ENCODE data around the gene OPN1MW3.
"Not testable (repeated sequence)": the region's sequence is repeated elsewhere in the genome, so short reads cannot be mapped to it uniquely, and the experiment has no call there.

OPN1MW3 gene

DNA sequence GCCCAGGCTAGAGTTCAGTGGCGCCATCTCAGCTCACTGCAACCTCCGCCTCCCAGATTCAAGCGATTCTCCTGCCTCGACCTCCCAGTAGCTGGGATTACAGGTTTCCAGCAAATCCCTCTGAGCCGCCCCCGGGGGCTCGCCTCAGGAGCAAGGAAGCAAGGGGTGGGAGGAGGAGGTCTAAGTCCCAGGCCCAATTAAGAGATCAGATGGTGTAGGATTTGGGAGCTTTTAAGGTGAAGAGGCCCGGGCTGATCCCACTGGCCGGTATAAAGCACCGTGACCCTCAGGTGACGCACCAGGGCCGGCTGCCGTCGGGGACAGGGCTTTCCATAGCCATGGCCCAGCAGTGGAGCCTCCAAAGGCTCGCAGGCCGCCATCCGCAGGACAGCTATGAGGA is at the start of gene OPN1MW3:
Gene OPN1MW3 (plus strand): TSS at position 301 of the 400 bp plus-strand sequence. CDS start 38 bp downstream, at position 339.
- not testable (repeated sequence) for DNase-seq

DNA sequence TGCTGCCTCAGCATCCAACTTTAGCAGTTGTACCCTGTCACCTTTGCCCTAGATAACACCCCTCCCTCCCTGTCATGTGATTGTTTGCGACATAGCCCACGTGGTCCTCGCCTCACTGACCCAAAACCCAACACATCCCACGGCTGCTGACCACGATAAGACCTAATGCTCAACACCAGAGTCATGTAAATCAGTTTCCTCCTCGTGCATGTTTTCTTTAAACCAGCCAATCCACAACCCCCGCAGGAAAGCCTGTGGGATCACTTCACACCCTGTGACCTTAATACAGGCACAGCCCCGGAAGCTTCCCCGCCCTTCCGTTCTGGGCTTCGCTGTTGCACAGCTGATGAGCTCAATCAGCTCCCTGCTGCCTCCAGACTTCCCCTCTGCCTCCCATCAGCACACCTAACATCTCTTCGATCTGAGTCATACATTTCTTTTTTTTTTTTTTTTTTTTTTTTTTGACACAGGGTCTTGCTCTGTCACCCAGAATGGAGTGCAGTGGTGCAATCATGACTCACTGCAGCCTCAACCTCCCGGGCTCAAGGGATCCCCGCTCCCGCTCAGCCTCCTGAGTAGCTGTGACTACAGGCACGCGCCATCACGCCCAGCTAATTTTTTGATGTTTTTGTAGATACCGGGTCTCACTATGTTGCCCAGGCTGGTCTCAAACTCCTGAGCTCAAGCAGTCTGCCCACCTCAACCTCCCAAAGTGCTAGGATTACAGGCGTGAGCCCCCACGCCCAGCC is 47.5 kb upstream of the OPN1MW3 start:
- not testable (repeated sequence) for DNase-seq

DNA sequence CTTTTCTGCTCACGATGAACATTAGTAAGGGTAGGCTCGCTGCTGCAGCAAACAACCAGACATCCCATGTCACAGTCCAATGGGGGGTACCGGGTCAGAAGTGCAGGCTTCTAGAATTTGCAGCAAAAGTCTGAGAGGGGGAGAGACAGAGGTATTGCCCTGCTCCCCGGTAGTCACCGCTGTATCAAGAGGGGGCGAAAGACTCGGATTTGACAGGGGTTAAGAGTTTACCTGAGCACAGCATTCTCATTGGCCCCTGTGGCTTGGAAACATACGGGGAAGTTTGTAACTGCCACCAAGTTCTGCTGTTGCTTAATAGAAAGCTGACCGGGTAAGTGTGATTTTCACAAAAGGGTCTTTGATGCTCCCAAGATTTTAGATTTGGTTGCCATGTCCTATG is 46.3 kb upstream of the OPN1MW3 start:
- DNase-seq = not testable (repeated sequence)

DNA sequence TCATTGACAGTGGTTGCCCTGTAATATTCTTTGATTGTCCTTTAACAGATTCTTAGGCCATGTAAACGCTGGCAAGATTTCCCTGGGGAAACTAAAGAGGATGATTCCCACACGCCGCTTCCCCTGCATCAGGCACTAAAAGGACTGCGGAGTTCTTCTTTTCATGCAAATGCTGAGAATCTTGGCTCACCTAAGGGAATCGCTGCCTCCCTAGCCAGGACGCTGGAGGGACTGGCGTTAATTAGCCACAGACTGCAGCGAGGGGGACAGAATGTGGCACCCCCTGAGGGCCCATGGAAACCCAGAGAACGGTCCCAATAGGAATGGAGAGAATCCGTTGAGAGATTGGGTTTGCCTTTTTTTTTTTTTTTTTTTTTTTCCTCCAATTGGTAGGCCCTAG is 45.9 kb upstream of the OPN1MW3 start:
- DNase-seq = not testable (repeated sequence)

DNA sequence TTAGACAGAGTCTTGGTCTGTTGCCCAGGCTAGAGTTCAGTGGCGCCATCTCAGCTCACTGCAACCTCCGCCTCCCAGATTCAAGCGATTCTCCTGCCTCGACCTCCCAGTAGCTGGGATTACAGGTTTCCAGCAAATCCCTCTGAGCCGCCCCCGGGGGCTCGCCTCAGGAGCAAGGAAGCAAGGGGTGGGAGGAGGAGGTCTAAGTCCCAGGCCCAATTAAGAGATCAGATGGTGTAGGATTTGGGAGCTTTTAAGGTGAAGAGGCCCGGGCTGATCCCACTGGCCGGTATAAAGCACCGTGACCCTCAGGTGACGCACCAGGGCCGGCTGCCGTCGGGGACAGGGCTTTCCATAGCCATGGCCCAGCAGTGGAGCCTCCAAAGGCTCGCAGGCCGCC is 37.9 kb upstream of the OPN1MW3 start, which contains the start of gene OPN1MW2:
Gene OPN1MW2 (plus strand): TSS at position 301 of the 400 bp plus-strand sequence. CDS start 60 bp downstream, at position 361.
- DNase-seq = not testable (repeated sequence)

DNA sequence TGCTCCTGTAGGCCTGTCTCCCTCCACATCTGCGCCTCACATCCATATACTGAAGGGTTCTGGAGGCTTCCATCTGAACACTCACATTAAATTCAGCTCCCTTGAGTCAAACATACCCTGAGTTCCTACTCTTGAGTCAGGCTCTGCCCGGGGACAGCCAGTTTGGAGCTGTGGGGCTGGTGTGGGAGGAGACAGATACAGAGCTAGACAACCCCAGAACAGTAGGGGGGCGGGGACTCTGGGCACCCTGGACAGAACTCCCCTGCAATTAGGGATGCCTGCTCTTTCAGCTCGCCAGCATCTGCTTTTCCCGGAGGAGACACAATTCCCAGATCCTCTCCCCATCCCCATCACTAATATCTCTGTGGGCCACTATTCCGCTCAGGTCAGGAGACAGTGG is 32.1 kb upstream of the OPN1MW3 start:
- DNase-seq = not testable (repeated sequence)

DNA sequence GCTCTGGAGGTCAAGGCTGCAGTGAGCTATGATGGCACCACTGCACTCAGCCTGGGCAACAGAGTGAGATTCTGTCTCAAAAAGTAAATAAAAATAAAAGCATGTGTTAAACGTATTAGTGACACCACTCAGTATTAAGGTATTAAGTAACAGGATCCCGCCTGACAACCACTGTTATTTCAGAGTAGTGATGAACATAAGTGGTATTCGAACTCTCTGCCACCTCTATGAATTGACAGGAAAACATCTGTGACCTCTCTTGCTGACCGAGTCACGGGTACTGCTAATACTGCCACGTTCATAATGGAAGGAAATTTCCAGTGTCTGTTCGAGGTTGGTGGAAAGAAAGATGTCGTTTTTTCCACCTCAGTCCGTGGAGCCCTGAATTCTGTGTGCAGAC is 30.7 kb upstream of the OPN1MW3 start:
- DNase-seq = not testable (repeated sequence)

DNA sequence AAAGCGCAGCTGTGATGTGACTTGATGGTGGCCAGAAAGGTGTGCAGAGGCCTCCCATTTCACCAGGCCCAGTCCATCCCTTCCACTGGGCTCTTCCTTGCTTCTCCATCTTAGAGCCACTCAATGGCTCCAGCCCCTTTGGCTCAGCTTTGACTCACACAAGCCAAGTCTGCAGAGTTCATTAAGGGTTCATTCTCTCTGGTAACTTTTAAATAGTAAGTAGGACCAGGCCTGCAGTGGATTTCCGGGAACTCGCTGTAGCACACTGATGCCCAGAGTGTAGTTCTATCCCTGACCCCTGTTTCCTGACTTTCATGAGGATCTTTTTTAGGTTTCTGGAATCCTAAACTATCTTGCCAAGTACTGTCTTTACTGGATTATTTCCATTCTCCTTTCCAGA is 25.9 kb upstream of the OPN1MW3 start:
- not testable (repeated sequence) for DNase-seq

DNA sequence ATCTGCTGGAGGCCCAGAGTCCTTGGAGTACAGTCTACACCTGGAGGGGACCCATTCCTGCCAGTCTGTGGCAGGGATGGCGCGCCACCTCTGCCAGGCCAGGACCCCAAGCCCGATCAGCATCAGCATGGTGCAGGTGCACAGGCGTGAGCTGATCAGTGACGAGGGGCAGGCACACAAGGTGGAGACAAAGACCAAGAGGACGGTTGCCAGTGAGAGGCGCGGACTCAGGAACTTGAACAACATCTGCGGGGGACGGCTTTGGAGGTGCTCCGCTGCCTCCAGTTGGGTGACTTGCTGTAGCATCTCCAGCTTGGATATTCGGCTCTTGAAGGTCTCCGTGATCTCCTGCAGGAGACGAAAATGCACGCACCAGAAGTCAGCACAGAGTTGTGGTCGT is 23.8 kb upstream of the OPN1MW3 start:
- DNase-seq = not testable (repeated sequence)

DNA sequence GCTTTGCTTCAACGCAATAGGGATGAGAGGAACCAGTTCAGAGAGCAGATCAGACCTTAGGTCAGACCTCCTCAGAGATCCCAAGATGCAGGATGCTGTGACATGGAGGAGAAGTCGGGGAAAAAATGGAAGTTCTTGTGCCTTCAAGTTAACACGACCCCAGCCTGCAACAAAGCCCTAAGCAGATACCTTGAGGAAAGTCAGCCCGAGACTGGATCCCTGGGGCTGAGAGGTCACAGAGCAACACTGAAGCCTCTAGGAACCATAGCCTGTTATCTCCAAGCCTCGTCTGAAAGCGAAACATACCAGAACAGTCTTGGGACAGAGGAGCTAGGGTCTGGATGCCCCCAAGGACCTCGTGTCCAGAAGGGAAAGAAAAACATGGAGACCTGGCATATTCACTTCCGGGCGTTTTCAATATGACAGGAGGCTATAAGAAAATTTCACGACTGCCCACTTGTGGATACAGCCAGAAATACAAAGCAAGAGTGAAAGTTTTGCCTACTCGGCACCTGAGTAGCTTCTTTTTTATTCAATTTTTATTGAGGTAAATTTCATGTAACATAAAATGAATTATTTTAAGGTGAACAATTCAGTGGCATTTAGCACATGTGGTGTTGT is 18.3 kb upstream of the OPN1MW3 start:
- not testable (repeated sequence) for DNase-seq

DNA sequence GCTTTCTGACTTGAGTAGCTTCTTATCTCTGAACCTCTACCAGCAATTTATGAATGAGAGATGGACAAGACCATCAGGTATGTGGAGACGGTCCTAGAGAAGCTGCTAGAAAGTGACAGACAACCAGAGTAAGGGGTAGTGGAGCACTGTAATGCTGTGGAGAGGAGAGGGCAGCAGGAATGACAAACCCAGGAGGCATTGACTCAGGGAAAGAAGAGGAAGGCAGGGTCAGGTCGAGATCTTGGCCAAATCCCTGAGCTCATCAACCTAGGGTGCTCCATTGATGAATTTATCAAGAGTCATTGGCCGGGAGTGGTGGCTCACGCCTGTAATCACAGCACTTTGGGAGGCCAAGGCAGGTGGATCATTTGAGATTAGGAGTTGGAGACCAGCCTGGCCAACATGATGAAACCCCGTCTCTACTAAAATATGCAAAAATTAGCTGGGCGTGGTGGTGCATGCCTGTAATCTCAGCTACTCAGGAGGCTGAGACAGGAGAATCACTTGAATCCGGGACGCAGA is 17.3 kb upstream of the OPN1MW3 start:
- DNase-seq = not testable (repeated sequence)

DNA sequence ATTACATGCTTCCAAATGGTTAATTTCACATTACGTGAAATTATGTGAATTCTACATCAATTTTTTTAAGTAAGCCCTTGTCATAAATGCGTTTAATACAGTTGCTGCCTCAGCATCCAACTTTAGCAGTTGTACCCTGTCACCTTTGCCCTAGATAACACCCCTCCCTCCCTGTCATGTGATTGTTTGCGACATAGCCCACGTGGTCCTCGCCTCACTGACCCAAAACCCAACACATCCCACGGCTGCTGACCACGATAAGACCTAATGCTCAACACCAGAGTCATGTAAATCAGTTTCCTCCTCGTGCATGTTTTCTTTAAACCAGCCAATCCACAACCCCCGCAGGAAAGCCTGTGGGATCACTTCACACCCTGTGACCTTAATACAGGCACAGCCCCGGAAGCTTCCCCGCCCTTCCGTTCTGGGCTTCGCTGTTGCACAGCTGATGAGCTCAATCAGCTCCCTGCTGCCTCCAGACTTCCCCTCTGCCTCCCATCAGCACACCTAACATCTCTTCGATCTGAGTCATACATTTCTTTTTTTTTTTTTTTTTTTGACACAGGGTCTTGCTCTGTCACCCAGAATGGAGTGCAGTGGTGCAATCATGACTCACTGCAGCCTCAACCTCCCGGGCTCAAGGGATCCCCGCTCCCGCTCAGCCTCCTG is 9.9 kb upstream of the OPN1MW3 start:
- DNase-seq = not testable (repeated sequence)

DNA sequence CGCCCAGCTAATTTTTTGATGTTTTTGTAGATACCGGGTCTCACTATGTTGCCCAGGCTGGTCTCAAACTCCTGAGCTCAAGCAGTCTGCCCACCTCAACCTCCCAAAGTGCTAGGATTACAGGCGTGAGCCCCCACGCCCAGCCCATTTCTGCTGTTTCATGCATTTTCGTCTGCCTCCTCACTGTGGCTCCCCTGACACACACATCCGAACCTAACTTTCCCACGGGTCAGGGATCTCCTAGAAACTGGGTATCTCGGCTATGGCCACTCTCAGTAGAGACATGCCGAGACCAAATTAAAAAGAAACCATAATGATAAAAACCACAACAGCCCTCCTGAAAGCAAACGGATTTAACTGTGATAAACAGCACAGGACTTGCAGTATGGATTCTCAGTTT is 9.3 kb upstream of the OPN1MW3 start:
- DNase-seq = not testable (repeated sequence)

DNA sequence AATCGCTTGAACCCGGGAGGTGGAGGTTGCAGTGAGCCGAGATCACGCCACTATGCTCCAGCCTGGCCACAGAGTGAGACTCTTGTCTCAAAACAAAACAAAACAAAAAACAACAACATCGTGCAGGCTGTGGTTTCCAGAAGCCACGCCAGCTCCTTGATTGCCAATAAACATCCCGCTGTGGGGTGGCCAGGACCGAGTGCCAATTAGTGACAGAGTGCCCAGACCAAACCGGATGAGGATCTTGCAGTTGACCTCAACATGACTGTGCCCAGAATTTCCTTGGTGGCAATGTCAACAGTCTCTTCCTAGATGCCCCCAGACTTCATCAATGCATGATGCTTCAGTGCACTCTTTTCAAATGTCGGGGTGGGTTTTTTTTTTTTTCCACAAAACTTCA is 1.3 kb downstream of the OPN1MW3 start:
- DNase-seq = not testable (repeated sequence)

DNA sequence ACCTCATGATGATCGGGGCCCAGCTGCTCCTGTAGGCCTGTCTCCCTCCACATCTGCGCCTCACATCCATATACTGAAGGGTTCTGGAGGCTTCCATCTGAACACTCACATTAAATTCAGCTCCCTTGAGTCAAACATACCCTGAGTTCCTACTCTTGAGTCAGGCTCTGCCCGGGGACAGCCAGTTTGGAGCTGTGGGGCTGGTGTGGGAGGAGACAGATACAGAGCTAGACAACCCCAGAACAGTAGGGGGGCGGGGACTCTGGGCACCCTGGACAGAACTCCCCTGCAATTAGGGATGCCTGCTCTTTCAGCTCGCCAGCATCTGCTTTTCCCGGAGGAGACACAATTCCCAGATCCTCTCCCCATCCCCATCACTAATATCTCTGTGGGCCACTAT is 5.7 kb downstream of the OPN1MW3 start:
- DNase-seq = not testable (repeated sequence)

DNA sequence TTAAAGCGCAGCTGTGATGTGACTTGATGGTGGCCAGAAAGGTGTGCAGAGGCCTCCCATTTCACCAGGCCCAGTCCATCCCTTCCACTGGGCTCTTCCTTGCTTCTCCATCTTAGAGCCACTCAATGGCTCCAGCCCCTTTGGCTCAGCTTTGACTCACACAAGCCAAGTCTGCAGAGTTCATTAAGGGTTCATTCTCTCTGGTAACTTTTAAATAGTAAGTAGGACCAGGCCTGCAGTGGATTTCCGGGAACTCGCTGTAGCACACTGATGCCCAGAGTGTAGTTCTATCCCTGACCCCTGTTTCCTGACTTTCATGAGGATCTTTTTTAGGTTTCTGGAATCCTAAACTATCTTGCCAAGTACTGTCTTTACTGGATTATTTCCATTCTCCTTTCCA is 11.9 kb downstream of the OPN1MW3 start:
- DNase-seq = not testable (repeated sequence)

DNA sequence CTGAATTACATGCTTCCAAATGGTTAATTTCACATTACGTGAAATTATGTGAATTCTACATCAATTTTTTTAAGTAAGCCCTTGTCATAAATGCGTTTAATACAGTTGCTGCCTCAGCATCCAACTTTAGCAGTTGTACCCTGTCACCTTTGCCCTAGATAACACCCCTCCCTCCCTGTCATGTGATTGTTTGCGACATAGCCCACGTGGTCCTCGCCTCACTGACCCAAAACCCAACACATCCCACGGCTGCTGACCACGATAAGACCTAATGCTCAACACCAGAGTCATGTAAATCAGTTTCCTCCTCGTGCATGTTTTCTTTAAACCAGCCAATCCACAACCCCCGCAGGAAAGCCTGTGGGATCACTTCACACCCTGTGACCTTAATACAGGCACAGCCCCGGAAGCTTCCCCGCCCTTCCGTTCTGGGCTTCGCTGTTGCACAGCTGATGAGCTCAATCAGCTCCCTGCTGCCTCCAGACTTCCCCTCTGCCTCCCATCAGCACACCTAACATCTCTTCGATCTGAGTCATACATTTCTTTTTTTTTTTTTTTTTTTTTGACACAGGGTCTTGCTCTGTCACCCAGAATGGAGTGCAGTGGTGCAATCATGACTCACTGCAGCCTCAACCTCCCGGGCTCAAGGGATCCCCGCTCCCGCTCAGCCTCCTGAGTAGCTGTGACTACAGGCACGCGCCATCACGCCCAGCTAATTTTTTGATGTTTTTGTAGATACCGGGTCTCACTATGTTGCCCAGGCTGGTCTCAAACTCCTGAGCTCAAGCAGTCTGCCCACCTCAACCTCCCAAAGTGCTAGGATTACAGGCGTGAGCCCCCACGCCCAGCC is 27.3 kb downstream of the OPN1MW3 start:
- not testable (repeated sequence) for DNase-seq

DNA sequence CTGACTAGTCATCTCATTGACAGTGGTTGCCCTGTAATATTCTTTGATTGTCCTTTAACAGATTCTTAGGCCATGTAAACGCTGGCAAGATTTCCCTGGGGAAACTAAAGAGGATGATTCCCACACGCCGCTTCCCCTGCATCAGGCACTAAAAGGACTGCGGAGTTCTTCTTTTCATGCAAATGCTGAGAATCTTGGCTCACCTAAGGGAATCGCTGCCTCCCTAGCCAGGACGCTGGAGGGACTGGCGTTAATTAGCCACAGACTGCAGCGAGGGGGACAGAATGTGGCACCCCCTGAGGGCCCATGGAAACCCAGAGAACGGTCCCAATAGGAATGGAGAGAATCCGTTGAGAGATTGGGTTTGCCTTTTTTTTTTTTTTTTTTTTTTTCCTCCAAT is 29.0 kb downstream of the OPN1MW3 start:
- not testable (repeated sequence) for DNase-seq

DNA sequence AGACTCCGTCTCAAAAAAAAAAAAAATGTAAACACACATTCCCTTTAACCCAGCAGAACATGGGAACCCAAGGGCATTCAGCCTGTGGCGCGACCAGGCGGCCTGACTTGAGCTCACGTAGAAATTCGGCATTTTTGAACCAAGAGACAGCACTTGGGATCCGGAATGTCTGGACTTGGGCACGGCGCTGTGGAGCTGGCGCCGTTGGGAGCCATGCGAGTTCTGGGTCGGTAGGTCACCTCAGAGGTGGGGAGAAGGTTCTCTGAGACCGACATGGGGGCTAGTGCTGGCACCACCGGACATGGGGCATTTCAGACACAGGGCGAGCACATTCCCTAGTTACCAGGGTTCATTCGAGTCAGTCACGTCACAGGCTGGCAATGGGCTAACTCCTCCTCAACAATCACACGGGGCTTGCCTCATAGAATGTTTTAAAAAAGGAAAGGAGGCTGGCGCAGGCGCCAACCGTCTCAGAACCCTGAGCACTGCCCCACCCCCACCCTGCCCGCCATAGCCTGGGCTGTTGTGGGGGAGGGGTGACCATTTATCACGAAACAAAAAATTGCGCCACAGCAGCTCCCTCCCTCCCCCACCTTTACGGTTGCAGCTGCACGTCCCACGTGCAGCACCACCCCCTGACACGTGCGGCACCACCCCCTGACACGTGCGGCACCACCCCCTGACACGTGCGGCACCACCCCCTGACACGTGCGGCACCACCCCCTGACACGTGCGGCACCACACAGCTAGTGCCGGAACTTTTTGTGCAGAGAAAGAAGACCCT is 37.6 kb downstream of the OPN1MW3 start, which contains the start of gene TEX28:
Gene TEX28 (minus strand): TSS at position 334 of the 784 bp plus-strand sequence. CDS start 3,007 bp downstream, outside the sequence.
- no peak for DNase-seq

DNA sequence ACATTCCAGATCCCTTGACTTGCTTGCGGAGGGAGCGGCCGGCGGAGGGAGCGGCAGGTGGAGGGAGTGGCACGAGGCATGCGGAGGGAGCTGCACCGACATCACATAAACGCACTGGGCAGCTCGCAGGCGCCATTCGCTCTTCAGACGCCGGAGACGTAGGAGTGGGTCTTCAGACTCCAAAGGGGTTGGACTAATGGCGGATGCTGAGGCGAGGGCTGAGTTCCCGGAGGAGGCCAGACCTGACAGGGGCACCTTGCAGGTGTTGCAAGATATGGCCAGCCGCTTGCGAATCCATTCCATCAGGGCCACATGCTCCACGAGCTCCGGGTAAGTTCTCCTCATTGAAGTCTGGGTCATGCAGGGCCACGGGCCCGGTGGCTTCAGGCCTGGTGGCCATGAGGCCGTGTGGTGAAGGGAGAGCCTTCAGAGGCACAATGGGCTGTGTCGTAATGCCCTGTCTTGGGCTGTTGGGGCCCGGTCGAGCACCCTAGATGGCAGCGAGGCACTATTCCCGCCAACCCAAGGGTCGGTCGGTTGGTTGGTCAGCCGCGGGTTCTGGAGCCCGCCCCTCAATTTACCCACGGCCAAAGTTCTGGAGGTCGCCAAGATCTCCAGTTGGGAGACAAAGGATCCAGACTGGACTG is 38.4 kb downstream of the OPN1MW3 start, which contains the start of gene TKTL1:
Gene TKTL1 (plus strand): TSS at position 132 of the 647 bp plus-strand sequence. CDS start 65 bp downstream, at position 197.
- no peak for DNase-seq

DNA sequence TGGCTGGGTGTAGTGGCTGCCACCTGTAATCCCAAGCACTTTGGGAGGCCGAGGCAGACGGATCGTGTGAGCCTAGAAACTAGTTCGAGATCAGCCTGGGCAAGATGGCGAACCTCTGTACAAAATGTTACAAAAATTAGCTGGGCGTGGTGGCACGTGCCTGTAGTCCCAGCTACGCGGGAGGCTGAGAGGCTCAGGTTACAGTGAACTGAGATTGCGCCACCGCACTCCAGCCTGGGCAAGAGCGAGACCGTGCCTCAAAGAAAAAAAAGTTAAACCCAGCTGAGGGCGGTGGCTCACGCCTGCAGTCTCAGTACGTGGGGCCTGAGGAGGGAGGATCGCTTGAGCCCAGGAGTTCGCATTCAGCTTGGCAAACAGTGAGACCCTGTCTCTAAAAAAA is 39.3 kb downstream of the OPN1MW3 start:
- no peak for DNase-seq

All from NCI-H526 treated with DMSO at 0.1 percent for 48 hours (cell line).